NCI-H82 treated with DMSO at 0.1 percent for 48 hours (cell line): Measurements from ENCODE around the gene SIM2.

ENCODE experiments used
- DNase-seq: peaks from one replicate; lab custom pipeline; 2025; ENCODE audit not compliant: unreplicated experiment; lab: John Stamatoyannopoulos, UW

SIM2 gene

DNA sequence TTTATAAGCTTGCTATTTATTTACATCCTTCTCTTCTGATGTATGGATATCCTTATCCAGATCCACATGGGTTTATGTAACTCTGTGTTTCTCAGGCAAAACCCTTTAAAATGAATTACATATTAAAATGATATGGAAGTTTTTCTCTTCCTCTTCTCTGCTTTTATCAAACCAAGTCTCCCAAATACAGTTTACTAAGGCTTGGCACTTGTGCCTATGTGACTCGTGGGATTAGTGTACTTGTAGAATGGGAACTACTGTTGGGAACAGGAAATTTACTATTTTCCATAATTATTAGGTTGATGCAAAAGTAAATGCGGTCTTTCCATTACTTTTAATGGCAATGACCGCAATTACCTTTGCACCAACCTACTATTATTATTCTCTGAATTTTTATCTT, 14.8 kb downstream of the SIM2 start:
- DNase-seq, result no peak

DNA sequence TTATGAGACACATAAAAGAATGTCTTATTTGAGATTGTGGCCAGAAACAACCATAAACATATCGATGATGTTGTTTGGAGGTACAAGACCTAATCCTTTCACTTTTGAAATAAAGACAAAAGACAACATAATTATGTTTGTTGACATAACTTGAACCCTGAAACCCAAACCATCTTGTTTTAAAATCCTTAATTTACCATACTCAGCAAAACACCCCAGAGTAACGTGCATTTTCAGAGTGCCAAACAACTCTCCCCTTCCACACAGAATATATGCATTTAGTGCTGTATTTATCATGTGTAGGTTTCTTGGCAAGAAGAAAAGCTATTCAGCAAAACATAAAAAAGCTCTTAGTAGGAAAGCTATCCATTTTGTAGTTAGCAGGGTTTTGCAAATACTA, 17.5 kb downstream of the SIM2 start:
- DNase-seq, result no peak

GRCh38 chr21:36716836-36717235, 17.9 kb downstream of the SIM2 start:
- no peak for DNase-seq

- DNase-seq, result no peak
Measured at GRCh38 chr21:36717976-36718375, 19.1 kb downstream of the SIM2 start.

DNA sequence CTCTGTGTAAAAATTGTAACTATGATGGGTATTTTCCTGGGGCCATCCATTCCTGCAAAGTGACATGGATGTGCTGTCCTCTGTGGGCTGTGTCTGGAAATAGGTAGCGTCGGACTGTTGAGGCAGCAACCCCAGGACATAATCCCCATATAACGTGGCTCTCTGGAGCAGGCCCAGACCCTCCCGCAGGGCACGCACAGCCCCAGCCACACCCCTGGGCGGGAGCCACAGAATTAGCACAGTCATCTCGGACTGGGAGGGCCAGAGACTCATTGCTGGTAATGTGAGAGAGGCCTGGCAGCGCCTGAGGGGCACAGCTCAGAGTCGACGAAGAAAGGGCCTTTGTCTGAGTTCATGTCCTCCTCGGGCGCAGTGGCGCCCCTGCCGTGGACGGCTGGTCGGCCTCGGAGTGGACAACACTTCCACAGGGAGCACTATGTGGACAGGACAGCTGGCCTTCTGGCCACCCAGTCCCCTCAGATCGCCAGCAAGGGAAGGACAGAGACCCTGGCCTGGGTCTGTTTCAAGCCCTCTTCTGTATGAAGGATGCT, 20.1 kb downstream of the SIM2 start:
- DNase-seq, result no peak

DNA sequence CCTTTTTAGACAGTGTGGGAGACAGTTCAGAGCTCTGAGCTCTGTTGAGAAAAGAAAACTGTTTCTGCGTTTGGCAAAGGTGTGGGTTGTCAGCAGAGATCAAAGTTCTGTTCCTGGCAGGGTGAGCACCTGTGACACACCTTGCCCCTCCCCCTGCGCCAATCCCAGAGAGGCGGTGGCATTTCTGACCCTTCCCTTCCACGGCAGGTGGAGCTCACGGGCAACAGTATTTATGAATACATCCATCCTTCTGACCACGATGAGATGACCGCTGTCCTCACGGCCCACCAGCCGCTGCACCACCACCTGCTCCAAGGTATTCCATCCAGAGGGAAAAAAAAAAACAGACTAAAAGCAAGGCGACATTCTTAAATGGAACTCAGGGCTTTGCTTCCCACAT, 20.7 kb downstream of the SIM2 start:
- no peak for DNase-seq

DNA sequence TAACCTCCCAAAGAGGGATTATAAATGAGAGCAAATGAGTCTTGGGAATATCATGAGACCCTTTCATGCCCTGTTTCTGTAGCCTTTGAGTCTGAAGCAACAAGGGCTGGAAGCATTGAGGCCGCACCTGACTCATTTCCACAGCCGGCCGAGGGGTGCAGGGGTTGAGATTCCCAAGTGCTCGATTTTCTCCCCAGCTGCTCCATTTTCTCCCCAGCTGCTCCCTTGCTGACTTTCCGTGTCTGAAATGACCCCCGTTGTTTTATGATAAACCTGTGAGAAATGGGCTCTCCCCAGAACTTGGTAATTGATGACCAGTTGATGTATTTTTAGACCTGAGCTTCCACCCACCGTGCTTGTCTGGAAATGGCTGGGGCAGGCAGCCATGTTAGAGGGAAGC, 22.9 kb downstream of the SIM2 start:
- DNase-seq, result no peak

- no peak for DNase-seq
Measured at GRCh38 chr21:36722370-36723368, 23.8 kb downstream of the SIM2 start.

DNA sequence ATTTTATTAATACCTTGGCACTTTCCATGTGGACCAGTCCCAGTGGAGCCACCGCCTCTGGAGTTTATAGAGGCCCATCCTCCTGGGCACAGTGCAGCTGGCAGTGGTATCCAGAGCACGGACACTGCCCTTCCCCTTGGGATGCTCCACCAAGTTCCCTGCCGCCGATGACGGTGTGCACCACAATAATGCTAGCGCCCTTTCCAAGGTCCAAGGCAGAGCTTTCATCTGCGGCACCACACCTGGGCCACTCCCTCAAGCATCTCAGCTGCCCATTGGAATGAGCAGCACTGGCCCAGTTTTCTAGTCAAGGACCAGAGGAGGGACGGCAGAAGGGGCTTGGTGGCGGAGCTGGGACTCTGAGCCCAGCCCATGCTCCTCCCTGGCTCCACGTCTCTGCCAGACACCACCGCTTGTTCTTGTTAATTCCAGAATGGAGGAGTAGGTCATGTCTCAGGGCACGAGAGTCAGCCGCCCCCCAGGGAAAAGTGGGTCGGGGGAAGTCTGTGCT, 24.5 kb downstream of the SIM2 start:
- DNase-seq, result no peak

GRCh38 chr21:36724660-36725059, 25.7 kb downstream of the SIM2 start:
- no peak for DNase-seq

- DNase-seq, result no peak
Measured at GRCh38 chr21:36725793-36726386, 27.0 kb downstream of the SIM2 start.

- no peak for DNase-seq
Measured at GRCh38 chr21:36727866-36728265, 29.0 kb downstream of the SIM2 start.

DNA sequence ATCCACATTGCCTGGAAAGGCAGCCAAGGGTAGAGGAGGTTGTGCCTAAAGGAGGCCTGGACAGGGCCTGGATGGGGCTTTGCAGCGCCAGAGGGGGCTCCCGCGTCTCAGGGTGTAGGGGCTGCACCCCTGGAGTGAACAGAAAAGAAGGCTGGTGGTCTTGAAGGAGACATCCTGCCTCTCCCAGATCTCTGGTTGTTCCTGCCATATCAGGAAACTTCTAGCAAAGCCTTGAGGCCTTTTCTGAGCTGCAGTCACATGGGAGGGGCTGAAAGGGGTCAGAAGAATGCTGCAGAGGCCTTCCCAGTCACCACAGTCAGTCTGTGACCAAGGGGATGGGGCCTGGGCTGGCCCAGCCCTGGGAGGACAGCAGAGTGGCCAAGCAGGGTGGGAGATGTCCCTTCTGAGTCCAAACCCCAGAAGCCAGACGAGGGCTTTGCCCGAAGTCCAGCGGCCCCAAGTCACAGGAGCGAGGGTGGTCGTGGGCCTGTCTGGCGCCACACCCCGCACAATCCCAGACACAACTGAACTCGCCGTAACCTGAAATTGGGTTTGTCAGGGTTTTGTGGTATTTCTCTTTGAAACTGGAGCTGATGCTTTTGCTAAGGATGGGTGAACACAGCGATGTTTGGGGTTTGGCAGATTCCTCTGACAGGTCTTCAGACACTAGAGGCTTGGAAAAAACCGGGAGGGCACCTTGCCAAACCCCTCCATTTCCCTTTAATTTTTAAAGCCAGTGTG, 29.6 kb downstream of the SIM2 start:
- no peak for DNase-seq

DNA sequence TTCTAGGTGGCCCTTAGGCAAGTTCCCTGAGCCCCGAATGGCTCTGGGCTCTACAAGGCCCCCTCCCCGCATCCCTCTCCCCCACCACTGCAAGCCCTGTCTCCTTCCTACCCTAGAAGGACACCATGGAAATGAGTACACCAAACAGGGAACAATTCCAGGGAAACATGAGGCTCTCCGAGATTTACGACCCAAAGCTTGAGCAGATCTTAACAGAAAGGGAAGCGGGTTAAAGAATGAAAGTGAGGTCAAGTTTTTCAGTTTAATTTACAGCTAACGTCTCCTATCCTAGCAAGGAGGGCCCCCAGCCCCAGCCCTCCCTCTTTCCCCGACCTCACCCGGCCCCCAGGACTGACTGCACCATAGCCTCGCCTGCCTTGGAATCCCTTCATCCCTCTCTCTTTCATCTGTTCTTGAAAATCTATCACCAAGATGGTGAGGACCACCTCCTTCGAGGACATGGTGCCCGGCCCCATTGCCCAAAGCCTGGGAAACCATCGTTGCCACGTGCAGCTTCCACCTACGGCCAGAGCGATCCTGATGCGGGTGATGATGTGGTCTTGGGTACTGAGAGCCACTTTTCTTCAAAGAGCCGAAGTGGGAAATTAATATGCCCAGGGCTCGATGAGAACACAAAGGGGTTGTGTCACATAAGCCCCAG, 30.5 kb downstream of the SIM2 start:
- no peak for DNase-seq

GRCh38 chr21:36730291-36731281, 31.7 kb downstream of the SIM2 start:
- no peak for DNase-seq

GRCh38 chr21:36732217-36732616, 33.3 kb downstream of the SIM2 start:
- no peak for DNase-seq

GRCh38 chr21:36732761-36733160, 33.8 kb downstream of the SIM2 start:
- no peak for DNase-seq

DNA sequence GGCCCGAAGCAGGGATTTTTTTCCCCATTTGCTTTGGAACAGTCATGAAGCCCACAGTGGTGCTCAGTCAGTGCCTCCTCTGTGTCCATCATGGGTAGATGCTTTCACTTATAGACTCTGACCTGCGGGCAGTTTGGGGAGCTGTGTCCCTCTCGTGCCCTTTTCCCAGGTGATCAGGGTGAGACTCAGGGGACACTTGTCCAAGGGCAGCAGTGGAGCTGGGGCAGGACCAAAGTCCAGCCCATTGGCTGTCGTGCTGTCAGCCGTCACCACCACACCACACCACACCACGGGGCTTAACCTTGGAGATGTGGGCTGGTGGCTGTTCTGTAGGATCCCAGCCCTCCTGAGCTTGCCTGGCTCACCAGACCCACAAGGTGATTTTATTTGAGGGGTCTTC, 34.9 kb downstream of the SIM2 start:
- no peak for DNase-seq

DNA sequence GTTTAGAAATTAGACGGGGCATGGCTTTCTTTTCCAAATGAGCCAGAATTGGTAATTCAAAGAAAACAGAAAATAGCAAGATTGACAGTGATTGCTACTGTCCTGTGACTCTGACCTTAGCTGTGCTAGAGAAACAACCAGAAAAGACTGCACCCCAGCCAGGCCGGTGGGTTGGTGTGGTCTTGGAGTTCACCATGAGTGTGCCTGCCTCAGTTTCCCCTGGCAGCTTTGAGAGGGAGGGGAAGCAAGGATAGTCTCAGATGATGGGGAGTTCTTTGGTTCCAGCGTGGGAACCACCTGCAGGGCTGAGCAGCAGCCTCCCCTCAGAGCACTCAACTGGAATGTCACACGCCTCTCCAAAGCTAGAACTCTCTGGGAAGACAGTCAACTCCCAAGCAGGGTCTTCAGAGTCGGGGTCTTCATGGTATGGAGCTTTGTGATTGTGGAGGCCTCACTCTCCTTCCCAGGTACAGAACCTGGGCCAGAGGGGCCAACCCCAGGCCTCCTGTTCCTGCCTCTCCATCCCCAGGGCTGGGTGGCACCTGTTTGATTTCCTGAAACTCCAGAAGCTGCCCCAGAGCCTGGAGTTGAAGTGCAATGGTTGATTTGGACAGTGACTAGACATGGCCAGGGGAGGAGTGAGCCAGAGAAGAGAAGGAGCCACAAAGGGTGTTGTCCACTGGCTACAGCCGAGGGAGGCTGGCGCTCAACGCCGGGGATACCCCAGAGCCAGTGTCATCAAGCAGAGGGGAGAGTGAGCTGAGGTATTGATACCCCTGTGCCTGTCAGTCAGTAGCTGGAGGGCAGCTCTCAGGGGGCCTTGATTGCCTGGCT, 35.7 kb downstream of the SIM2 start:
- no peak for DNase-seq
